Measurements from ENCODE around the gene VAV3. TPM values are rescaled to one million over a fixed set of nuclear protein-coding genes. Genes with fewer than 3 reads are reported as not detected.

The VAV3 gene
- total RNA-seq, 1 donor from 2014 or later = 11.3 TPM

- Histone ChIP-seq H3K27me3 (ENCODE audit: low read depth) (no peaks in the 10 kb centered on the region), H3K9me3 (no peaks in the 10 kb centered on the region), H3K27ac (no peak overlapping the region), H3K4me3 (no peak overlapping the region), H3K36me3 (no peaks in the 10 kb centered on the region), H3K4me1 (no peaks in the 10 kb centered on the region)
- intact Hi-C loops (cut with DNase I) = no loop called here
- ATAC-seq (no peak), DNase-seq (no peak)
- no peak for TF ChIP-seq CTCF (IDR thresholded peaks at IDR 0.05)
Observed at GRCh38 chr1:107574044-107574443, 390.9 kb downstream of the VAV3 start.

DNA sequence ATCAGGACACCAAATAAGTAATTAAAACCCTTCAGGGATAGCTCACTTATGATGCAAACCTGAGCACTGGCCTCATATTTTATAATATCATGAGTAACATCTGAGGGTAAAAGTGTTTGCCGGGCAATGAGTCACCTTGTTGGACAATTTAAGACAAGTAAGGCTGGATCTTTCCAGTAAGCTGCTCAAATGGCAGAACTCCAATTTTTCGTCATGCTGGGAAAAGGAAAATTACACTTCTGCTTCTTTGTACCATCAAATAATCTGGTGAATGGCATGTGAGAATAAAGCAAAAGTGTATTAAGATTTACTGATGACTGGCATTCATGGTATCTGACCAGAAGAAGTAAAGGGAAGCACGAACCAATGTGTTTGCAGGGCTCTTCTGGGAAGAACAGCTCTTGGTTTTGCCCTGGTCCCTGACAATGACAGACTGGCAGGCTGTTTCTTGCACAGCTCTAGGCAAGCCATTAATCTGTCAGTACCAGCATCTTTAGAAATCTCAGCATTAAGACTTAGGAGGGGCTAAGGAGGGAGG is 392.2 kb downstream of the VAV3 start:
- TF ChIP-seq CTCF (IDR thresholded peaks at IDR 0.05) = no peak
- no peak overlapping the region for H3K4me3 ChIP-seq
- intact Hi-C loops (cut with DNase I) = no loop called here
- no peak for ATAC-seq
- no peaks in the 10 kb centered on the region for H3K9me3 ChIP-seq
- no peaks in the 10 kb centered on the region for H3K27me3 ChIP-seq (ENCODE audit: low read depth)
- no peaks in the 10 kb centered on the region for H3K36me3 ChIP-seq
- H3K4me1 ChIP-seq = no peaks in the 10 kb centered on the region
- DNase-seq = no peak
- H3K27ac ChIP-seq = no peak overlapping the region

DNA sequence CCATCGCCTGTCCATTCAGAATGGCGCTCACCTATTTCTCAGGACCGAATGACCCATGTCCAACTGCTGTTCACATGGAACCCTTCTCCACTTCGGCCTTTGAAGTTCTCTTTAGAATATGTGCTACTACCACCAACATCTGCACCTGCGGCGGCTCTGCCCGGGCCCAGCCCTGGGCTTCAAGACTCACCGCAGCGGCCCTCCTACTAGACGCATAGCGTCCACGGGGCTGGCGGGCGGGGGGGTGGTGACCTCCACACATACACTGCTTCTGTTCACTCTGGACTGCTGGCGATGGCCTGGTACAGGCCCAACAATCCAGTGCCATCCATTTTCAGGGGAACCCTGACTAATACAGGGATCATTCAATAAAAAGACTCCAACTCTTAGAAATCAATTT is 394.2 kb downstream of the VAV3 start:
- no peak for TF ChIP-seq CTCF (IDR thresholded peaks at IDR 0.05)
- no peaks in the 10 kb centered on the region for H3K4me1 ChIP-seq
- no peaks in the 10 kb centered on the region for H3K36me3 ChIP-seq
- H3K4me3 ChIP-seq = no peak overlapping the region
- no peaks in the 10 kb centered on the region for H3K9me3 ChIP-seq
- DNase-seq (no peak), ATAC-seq (no peak)
- intact Hi-C loops (cut with DNase I) = no loop called here
- no peaks in the 10 kb centered on the region for H3K27me3 ChIP-seq (ENCODE audit: low read depth)
- no peak overlapping the region for H3K27ac ChIP-seq

- intact Hi-C loops (cut with DNase I) = no loop called here
- H3K27ac ChIP-seq = no peak overlapping the region
- H3K36me3 ChIP-seq = no peaks in the 10 kb centered on the region
- H3K4me3 ChIP-seq = no peak overlapping the region
- H3K27me3 ChIP-seq (ENCODE audit: low read depth) = no peaks in the 10 kb centered on the region
- no peak for TF ChIP-seq CTCF (IDR thresholded peaks at IDR 0.05)
- H3K9me3 ChIP-seq = no peaks in the 10 kb centered on the region
- ATAC-seq = no peak
- H3K4me1 ChIP-seq = no peaks in the 10 kb centered on the region
- no peak for DNase-seq
Observed at GRCh38 chr1:107563441-107563840, 401.5 kb downstream of the VAV3 start.

DNA sequence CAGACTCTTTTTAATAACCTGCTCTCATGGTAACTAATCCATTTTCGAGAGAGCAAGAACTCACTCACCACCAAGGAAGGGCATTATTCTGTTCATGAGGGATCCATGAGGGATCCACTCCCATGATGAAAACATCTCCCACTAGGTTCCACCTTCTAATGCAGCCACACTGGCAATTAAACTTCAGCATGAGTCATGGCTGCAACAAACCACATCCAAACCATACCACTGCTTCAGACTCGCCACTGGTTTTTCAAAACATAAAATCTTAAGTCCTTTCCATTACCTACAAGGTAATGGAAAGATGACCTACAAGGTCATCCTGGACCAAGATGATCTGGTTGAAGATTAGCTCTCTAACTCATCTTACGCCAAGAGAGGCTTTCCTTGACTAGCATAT is 405.1 kb downstream of the VAV3 start:
- no peak for TF ChIP-seq CTCF (IDR thresholded peaks at IDR 0.05)
- intact Hi-C loops (cut with DNase I) = no loop called here
- Histone ChIP-seq H3K27me3 (ENCODE audit: low read depth) (no peaks in the 10 kb centered on the region), H3K9me3 (no peaks in the 10 kb centered on the region), H3K4me1 (no peaks in the 10 kb centered on the region), H3K27ac (no peak overlapping the region), H3K36me3 (no peaks in the 10 kb centered on the region), H3K4me3 (no peak overlapping the region)
- no peak for DNase-seq
- ATAC-seq = no peak

DNA sequence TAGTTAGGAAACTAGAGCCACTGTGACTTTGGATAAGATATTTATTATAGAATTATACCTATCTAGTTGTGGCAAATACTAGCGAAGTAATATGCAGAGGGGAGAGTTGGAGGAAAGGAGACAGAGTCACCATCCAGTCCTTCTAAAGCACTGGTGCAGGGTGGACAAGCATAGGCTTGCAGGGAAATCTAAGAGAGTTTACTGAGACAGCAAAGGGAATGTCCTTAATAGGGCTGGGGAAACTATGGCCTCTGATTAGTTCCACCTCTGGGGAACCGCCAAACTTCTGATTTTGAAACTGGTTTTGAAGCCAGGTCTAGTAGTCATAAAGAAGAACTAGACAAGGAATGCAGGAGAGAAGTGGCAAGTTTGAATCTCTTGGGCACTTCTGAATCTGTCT is 407.9 kb downstream of the VAV3 start:
- H3K27ac ChIP-seq = no peak overlapping the region
- no peak for TF ChIP-seq CTCF (IDR thresholded peaks at IDR 0.05)
- no peaks in the 10 kb centered on the region for H3K4me1 ChIP-seq
- ATAC-seq (no peak), DNase-seq (no peak)
- no peaks in the 10 kb centered on the region for H3K27me3 ChIP-seq (ENCODE audit: low read depth)
- H3K4me3 ChIP-seq = no peak overlapping the region
- H3K9me3 ChIP-seq = no peaks in the 10 kb centered on the region
- intact Hi-C loops (cut with DNase I) = no loop called here
- no peaks in the 10 kb centered on the region for H3K36me3 ChIP-seq
